NCI-H2196 treated with DMSO at 0.1 percent for 48 hours (cell line): ENCODE measurements around the gene MRPL39.

Experiments
- DNase-seq: peaks from one replicate; lab custom pipeline; 2025; ENCODE audit not compliant: unreplicated experiment; lab: John Stamatoyannopoulos, UW

MRPL39 gene

DNA sequence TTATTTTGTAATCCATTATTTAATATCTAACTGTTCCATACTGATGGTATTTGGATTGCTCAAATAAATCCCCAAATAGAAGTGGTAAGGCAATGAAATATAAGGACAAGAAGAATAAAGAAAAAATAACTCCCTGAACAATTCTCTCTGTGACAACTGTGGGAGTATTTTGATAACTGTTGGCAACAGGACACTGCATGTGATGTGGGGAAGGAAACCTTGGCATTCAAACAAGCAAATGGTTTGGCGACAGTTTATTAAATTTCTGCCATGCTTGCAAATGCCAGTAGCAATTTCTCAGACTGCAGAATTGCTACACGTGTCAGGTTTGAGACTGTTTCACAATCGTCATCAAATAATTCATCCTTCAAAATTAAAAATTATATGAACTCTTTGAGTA lies 8.6 kb upstream of the MRPL39 start:
- no peak for DNase-seq

DNA sequence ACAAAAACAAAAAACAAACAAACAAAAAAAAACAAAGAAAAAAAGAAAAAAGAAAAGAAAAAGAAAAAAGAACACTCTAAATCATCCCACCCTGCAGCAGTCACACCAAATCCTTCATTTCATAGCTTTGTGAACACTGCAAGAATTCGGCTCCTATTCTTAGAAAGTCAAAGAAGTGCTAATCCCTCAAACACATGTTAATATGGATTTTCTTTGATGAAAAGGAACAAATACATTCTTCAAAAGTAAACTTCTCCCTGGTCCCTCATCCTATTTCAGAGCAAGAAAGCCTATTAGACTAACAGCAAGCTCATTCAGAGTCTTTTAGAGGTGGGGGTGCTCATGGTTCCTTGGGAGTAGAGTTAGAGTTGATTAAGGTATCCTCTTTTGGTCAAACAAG lies 7.2 kb upstream of the MRPL39 start:
- no peak for DNase-seq

DNA sequence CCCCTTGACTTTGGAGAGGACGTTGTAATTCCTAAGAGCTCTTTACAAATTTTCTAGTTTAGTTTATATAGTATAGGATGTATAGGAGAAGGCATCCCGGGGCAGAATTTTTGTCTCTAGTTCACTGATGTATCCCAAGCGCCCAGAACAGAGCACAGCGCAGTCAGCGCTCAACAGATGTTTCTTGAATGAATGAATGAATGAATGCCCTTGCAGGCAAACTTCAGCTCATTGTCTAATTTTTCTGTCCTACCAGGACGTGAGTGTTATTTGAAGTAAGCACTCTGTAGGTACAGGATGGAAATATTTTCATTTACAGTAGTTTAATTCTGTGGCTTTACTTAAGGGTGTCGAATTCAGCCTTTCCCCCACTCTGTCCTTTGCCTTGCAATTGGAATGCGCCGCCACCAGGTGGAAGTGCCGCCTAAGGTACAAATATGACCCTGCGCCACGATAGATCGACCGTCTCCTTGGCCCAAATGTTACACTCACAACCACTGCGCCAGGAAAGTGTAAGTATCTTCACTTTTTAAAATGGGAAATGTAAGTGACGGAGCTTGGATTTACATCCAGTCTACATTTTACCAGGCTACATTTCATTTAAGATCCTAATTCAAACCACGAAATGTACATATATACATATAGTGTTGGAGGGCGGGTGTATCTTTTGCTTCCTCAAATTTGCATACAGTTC lies 910 bp upstream of the MRPL39 start:
- peak; percentile 34 for DNase-seq

DNA sequence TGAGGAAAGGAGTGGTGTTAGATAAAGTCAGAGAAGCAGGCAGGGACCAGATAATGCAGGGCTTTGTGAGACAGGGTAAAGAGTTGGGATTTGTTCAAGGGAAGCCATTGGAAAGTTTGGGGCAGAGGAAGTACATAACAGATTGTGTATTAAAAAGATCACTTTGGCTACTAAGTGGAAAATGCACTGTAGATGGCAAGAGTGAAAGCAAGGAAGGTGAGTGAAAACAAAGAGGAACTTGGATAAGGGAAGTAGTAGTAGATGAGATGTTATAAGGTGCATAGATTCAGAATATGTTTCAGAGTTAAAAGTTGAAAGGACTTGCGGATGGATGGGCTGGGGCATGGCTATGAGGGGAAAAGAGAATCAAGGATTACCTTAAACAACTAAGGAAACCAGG lies 17.4 kb downstream of the MRPL39 start:
- no peak for DNase-seq

DNA sequence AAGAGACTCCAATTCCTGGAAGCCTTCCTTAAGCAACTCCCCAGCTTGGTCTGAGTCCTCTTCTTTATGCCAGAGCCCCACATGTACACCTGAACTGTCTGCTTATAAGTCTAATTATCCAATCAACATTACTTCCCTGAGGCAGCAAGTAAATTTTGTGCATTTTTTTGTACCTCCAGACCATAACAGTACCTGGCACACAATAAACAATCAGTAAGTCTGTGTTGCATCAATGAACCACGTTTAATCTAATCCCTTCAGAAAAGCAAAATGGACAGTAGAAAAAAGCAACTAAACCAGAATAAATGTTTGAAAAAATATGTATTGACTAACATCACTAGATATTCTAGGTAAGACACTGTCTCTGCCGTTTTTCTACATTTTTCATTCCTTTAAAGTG lies 20.5 kb downstream of the MRPL39 start:
- no peak for DNase-seq

DNA sequence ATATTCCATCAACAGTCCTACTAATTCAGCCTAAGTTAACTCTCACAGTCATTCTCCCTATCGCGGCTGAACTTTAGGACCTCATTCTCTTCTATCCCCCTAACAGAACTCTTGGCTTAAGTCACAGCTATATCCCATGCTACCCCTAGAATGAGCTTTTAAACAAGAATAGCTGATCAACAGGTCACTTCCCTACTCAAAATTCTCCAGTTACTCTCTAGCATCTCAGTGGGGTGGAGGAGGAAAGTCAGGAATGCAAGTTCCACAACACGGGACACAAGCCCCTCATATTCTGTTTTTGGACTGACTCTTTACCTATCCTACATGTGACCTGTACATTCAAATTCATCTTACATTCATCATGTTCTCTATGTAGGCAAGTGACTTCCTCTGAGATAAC lies 21.0 kb downstream of the MRPL39 start:
- no peak for DNase-seq

DNA sequence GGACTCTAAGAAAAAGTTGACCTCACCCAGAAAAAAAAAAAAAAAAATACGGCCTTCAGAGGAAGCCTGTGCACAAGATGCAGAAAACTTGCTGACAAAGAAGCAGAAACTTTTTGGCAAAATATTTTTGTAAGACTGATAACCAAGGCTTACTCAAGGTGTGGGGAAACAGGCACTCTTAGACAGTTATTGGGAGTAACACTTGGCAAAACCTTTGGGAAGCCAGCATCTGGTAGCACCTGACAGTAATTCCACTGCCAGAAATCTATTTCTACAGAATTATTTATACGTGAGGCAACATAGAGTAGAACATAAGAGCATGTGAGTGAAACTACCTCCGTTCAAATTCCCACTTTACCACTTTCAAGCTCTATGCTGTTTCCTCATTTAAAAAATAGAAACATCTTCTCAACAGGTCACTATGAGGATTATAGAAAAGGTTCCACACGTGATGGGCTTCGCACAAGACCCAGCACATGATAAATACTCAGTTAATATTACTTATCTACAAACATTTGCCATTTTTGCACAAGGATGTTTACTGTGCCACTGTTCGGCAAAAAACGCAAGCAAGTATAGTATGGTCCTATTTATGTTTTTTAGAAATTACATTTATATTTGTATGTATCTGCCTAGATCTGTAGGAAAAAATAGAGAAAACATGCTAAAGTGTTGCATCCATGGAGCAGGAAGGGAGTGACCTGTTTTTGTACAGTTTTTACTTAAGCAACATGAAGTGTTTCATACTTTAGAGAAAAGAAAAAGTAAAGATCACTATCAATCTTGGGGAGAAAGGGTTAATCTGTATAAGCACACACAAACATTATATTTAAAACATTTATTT lies 22.2 kb downstream of the MRPL39 start:
- no peak for DNase-seq

DNA sequence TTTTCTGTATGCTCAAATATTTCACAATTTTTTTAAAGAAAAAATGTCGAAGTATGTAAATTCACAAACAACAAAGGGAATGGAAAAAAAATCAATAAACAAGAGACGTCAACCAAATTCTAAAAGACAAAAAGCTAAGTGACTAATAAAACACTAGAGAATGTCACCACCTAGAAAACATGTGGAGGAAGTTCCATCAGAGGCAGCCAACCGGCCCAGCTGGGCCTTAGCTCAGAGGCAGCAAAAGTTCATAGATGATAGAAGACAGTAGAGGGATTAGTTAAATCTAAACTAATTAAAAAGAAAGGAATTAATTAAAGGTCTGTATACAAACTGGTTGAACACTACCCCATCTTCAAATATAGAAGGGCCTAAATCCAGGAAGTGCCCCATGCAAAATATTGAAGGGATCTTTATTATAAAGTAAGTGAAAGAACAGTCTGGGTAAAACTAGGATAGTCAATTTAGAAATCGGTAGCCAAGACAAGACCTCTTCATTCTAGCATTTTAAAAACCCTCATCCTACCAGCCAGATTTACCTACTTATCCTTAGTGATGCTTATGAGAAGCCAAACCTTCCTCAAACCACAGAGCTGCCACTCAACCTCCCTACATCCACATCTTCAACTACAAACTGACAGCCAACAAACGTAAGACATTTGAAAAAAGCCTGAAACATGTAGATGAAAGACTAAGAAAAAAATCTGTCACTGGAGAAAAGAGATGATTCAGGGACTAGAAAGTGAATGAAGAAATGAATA lies 23.7 kb downstream of the MRPL39 start:
- DNase-seq, result no peak

DNA sequence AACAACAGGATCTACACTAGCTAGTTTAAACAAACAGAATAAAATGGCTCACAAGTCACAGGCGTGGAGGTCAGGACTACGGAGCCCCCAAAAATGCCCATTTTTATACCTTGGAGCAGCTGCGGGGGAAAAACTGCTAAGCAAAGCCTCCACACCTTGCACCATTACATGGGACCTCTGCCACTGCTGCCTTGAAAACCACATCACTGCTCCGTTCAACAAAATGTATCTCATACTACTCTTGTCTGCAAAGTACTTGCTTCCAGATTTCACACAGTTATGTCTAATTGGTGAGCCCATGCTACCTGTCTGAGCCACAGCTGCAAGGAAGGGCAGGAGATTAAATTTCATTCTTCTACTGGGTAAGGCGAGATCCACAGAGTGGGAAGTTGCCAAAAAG lies 24.4 kb downstream of the MRPL39 start:
- peak; percentile 66 for DNase-seq

DNA sequence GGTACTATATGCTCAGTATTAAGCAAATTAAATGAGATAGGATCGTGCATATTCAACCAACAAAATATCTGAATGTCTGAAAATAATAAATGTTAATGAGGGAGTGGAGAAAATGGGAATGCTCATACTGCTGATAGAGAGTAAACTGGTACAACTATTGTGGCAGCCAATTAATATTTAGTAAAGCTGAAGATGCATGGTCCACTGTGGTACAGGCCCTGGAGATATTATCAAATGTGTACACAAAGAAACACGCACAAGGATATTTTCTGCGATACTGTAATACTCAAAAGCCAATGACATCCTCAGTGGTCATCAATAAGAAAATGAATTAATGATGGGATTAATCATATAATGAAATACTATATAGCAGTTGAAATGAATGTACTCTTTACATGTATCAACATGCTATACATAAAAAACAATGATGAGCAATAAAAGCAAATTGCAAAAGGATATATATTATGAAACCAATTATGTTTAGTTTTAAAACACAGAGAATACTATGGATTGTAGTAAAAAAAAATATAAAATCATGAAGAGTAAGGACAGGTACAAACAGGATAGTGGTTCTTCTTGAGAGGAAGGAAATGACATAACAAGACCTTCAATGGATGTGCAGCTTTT lies 25.0 kb downstream of the MRPL39 start:
- DNase-seq, result no peak

DNA sequence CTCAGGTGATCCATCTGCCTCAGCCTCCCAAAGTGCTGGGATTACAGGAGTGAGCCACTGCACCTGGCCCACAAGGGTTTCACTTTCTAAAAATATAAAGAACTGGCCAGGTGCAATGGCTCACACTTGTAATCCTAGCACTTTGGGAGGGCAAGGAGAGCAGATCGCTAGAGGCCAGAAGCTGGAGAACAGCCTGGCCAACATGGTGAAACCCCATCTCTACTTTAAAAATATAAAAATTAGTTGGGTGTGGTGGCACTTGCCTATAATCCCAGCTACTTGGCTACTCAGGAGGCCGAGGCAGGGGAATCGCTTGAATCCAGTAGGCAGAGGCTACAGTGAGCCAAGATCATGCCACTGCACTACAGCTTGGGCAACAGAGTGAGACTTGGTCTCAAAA lies 25.7 kb downstream of the MRPL39 start:
- no peak for DNase-seq

DNA sequence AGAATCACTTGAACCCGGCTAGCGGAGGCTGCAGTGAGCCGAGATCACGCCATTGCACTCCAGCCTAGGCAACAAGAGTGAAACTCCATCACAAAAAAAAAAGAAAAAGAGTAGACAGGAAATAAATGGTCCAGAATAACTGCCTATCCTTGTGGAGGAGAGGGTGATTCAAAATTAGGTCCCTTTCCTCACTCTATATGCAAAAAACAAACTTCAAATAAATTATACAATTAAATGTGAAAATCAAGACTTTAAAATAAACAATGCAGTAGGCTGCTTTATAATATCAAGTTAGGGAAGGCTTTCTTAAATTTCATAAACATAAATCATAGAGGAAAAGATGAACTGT lies 26.4 kb downstream of the MRPL39 start:
- no peak for DNase-seq

DNA sequence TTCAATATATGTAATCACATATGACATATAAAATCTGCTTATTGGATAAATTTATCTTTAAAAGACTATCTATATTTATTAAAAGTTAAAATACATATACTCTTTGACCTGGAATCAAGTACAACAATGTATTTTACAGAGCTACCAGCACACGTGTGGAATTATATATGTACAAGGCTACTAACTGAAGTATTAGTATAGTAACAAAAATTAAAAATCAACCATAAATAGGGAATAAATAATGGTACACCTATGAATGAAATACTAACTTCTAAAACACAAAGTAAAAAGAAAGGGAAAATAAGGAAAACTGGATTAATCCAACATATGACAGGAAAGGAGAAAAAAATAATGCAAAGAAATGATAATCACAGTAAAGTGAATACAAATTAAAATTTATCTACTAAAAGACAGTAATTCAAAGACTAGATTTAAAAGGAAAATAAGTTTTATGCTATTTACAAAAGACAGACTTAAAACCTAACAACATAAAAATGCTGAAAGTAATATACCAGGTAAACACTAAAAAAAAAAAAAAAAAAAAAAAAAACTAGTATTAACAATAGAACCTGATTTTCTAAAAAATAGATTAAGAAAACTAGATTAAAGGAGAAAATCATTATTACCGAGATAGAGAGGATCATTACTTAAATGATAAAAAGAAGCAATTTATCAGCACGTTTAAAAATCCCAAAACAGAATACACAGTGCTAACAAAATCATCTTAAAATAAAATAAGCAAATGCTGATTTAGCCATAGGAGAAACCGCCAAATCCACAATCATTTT lies 27.9 kb downstream of the MRPL39 start:
- no peak for DNase-seq

DNA sequence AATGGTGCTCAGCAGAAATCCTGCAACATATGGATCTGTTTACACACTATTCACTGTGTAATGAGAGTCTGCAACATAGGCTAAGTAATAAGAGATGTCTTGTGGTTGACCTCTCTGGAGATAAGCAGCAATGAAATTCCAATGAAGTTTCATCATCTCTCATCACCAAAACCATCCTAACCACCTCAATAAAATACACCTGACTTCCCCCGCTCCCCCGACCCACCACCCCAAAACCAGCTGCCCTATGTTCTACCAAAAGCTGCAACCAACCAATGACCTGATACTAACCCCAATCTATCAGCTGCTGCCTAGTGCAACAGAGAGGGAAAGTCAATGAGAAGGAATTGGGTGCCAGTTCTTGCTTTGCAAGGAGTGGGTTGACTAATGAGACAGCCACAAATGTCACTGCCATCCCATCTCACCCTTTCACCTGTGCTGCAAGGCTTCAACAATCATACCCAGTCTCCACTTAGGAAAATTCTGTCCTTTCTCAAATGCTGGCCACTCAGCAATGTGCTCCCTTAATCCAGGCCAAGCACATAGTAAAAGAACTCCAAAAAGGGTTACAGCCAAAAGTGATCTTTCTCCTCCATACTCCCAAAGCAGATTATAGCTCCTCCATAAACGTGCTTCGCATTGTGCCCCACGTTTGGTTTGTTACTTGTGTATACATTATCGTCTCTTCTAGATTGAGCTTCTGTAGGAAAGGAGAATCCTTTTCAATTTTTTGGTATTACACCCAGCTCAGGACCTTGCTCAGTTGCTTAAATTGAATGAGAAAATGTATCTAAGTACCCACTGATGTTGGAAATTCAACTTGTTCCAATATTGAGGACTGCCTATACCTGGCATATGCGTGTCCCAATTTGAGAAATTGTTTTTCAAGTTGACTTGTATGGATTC lies 29.0 kb downstream of the MRPL39 start:
- peak; percentile 8 for DNase-seq

DNA sequence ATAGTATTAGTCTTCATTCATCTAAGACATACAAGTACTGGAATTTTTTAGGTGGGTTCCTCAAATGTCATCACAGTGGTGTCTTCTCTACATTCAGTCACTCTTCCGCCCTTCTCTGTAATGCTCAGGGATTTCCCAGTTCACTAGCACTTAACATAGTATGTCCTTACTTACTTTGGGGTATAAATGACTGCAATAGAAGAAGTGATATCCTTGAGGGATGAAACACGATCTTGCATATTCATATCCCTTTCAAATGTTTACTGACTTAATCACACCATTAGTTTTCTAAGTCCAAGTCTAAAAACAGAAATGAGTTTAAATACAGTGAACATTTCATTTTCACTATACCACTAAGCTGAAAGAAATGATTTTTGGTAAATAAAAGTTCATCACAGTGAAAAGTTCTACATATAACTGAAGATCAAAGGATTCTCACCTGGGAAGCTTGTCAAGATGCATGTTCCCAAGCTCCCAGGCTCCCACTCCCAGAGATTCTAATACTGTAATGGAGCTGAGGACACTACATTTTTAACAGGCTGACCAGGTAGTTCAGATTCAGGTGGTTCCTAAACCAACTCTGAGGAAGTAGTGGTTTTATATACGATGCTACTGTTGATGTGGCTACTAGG lies 29.7 kb downstream of the MRPL39 start:
- no peak for DNase-seq

DNA sequence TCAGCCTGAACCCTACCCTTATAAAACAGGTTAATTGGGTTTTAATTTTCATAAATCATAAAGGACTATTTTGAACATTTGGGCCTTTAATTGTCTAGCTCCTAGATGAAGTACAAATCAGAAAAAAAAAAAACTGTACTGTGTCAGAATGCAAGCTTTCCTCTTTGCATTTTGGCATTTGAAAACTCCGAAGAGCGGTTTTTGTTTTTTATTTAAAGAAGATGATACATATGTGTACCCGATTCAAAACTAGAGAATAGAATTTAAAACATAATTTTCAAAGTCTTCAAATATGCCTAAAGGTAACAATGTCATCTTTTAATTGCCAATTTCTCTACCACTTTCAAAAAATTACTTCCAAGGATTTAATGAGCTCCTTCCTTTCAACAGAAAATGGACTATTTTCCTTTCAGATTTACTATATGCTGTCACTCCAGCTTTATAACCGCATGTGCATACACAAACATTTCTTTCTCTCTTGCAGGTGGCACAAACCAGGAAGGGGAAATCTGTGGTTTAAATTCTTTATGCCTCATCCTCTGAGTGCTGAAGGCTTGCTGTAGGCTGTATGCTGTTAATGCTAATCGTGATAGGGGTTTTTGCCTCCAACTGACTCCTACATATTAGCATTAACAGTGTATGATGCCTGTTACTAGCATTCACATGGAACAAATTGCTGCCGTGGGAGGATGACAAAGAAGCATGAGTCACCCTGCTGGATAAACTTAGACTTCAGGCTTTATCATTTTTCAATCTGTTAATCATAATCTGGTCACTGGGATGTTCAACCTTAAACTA lies 33.7 kb downstream of the MRPL39 start:
- DNase-seq, result no peak

DNA sequence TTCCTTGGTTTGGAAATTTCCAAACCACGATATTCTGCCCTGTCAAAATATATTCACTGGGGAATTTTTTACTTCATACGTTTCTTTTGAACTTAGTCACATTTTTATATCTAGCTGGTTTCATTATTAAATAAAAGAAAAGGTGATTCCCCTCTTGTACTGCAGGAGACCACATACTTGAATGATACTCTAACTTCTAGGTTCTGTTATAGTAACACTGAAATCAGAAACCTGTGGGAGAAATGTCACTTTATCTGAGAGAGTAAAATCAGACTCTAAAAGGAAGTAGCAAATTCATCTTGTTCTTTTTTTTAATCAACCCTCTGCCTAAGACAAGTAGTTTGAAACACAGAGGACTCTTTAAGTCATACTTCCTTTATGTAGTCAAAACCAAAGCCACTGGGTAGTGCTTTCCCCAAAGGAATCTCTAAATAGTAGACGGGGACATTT lies 34.4 kb downstream of the MRPL39 start:
- no peak for DNase-seq

DNA sequence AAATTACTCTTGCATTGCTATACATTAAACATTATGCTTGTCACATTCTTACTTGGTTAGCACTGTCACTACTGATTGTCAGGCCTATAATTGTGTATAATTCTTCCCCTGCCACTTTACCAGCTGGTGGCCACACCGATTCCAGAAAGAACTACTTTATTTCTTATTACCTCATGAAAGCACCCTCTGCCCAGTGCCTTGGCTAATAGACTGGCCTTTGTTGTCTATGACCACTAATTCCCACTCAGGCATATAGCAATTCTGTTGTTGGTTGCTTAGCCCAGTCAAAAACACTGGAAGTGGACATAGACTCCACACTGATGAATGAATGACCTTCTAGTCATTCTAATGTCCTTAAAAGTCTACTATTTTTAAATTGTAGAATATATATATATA lies 35.6 kb downstream of the MRPL39 start:
- no peak for DNase-seq
